Neural cell (in vitro differentiated cells): ENCODE measurements around the gene PPP1R12C. TPM values are rescaled to one million over a fixed set of nuclear protein-coding genes. Genes with fewer than 3 reads are reported as not detected.

ENCODE experiments used
- H2AFZ ChIP-seq: fragments of 200-600, 300-800 bp; sonication (generic), shearing (Covaris generic); 2 replicates; pipeline ENCODE4 v1.6.0; 2014; ENCODE audit warnings: low read depth, mild to moderate bottlenecking, antibody characterized with exemption, low read length, moderate library complexity
- H3F3A ChIP-seq: fragments of 200-600 bp; shearing (Covaris generic); 2 replicates; pipeline ENCODE4 v1.6.1; 2016; ENCODE audit warnings: mild to moderate bottlenecking, moderate library complexity, mixed read lengths, antibody characterized with exemption, low read length; ENCODE audit not compliant: insufficient read depth, poor library complexity, severe bottlenecking
- H3K27ac ChIP-seq: fragments of 200-600, 300-800 bp; sonication (generic), shearing (Covaris generic); 2 replicates; pipeline ENCODE4 v1.5.1; 2014; ENCODE audit warnings: mild to moderate bottlenecking, low read length, moderate library complexity
- H3K27me3 ChIP-seq: fragments of 300-800, 200-600 bp; sonication (generic), shearing (Covaris generic); 2 replicates; pipeline ENCODE4 v1.6.0; 2014; ENCODE audit warnings: mild to moderate bottlenecking, low read depth, low read length, moderate library complexity; ENCODE audit not compliant: insufficient read depth
- H3K36me3 ChIP-seq: fragments of 300-800, 200-600 bp; sonication (generic), shearing (Covaris generic); 2 replicates; pipeline ENCODE4 v1.5.1; 2014; ENCODE audit warnings: mild to moderate bottlenecking, antibody characterized with exemption, low read length, moderate library complexity; ENCODE audit not compliant: insufficient read depth
- H3K4me2 ChIP-seq: fragments of 300-800, 200-600 bp; sonication (generic), shearing (Covaris generic); 2 replicates; pipeline ENCODE4 v1.6.0; 2014; ENCODE audit warnings: mild to moderate bottlenecking, low read length
- H3K4me3 ChIP-seq: fragments of 300-800, 200-600 bp; sonication (generic), shearing (Covaris generic); 2 replicates; pipeline ENCODE4 v1.5.1; 2014; ENCODE audit warnings: mild to moderate bottlenecking, low read length, moderate library complexity
- H3K79me2 ChIP-seq: fragments of 200-600 bp; shearing (Covaris generic); replicated peaks from 2 replicates; pipeline ENCODE4 v1.6.0; 2014; ENCODE audit warnings: mild to moderate bottlenecking, low read length, moderate library complexity; ENCODE audit not compliant: insufficient read depth
- H3K9ac ChIP-seq: fragments of 300-800, 200-600 bp; sonication (generic), shearing (Covaris generic); 2 replicates; pipeline ENCODE4 v1.6.1; 2016; ENCODE audit warnings: mild to moderate bottlenecking, low read length, mixed read lengths
- H3K9me2 ChIP-seq: fragments of 200-600 bp; shearing (Covaris generic); 2 replicates; pipeline ENCODE4 v1.6.1; 2016; ENCODE audit warnings: mild to moderate bottlenecking, low read length, mixed read lengths; ENCODE audit not compliant: insufficient read depth
- H3K9me3 ChIP-seq: fragments of 200-600, 300-800 bp; sonication (generic), shearing (Covaris generic); 2 replicates; pipeline ENCODE4 v1.6.1; 2016; ENCODE audit warnings: mild to moderate bottlenecking, mixed run types, low read length, moderate library complexity, mixed read lengths
- H4K20me1 ChIP-seq: fragments of 200-600 bp; shearing (Covaris generic); 2 replicates; pipeline ENCODE4 v1.6.1; 2016; ENCODE audit warnings: mild to moderate bottlenecking, mixed run types; ENCODE audit not compliant: insufficient read depth
- EP300 ChIP-seq: fragments of 450-650 bp; conservative IDR thresholded peaks from 2 replicates; pipeline ENCODE4 v1.6.1; 2014; ENCODE audit warnings: antibody characterized with exemption, mild to moderate bottlenecking, moderate library complexity; ENCODE audit not compliant: poor library complexity, severe bottlenecking
- EZH2 ChIP-seq: fragments of 200-600, 300-800 bp; shearing (Covaris generic), sonication (generic); IDR thresholded peaks from 2 replicates; pipeline ENCODE4 v1.6.1; 2014; ENCODE audit warnings: antibody characterized with exemption, low read length, borderline replicate concordance, mild to moderate bottlenecking; ENCODE audit not compliant: insufficient read depth, poor library complexity, severe bottlenecking
- MXI1 ChIP-seq: fragments of 450-650 bp; conservative IDR thresholded peaks from 2 replicates; pipeline ENCODE4 v1.6.1; 2014; ENCODE audit warnings: antibody characterized with exemption, mild to moderate bottlenecking; ENCODE audit not compliant: poor library complexity, severe bottlenecking
- POLR2AphosphoS5 ChIP-seq: IDR thresholded peaks from 2 replicates; pipeline ENCODE4 v1.6.1; 2012
- RAD21 ChIP-seq: fragments of 450-650 bp; conservative IDR thresholded peaks from 2 replicates; pipeline ENCODE4 v1.6.1; 2014; ENCODE audit warnings: antibody characterized with exemption, mild to moderate bottlenecking, moderate library complexity
- SMC3 ChIP-seq: fragments of 450-650 bp; conservative IDR thresholded peaks from 2 replicates; pipeline ENCODE4 v1.6.1; 2014; ENCODE audit warnings: antibody characterized with exemption, mild to moderate bottlenecking, moderate library complexity; ENCODE audit not compliant: poor library complexity
- TAF1 ChIP-seq: IDR thresholded peaks from 2 replicates; pipeline ENCODE4 v1.6.1; 2012; ENCODE audit warnings: low read depth
- polyA plus RNA-seq: library from polyadenylated mRNA; depleted of rRNA; stranded (reverse); fragments of >200 nt; gene quantifications from 2 replicates; pipeline ENCODE4 v1.2.3, GENCODE V29; 2014
- TF ChIP-seq, protein P1 (sequence below): fragments of 450-650 bp; IDR thresholded peaks from 2 replicates; pipeline ENCODE4 v1.5.1; 2014; ENCODE audit warnings: antibody characterized with exemption, mild to moderate bottlenecking, moderate library complexity; ENCODE audit not compliant: poor library complexity, severe bottlenecking
- TF ChIP-seq, protein P2 (sequence below): IDR thresholded peaks from 2 replicates; pipeline ENCODE4 v1.6.1; 2012; ENCODE audit warnings: borderline replicate concordance

PPP1R12C gene
- polyA plus RNA-seq, 1 donor from 2014 or later, result 109 TPM

DNA sequence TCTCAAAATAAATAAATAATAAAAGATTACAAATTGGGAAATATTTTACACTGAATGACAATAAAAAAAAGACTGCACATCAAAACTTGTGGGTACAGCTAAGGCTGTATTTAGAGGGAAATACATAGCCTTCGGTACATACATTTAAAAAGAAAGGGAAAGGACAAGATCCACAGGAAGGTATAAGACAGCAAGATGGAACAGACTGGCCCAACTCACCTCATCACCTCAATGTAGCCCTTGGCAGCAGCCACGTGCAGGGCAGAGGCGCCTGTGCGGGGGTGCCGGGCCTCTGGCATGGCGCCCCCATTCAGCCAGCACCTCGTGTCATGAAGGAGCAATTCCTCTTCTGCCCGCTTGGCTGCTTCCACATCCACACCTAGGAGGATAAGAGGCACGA is 14.2 kb downstream of the PPP1R12C start:
- no peak overlapping the region for H3K9ac ChIP-seq
- H3K36me3 ChIP-seq, result peaks cover 4% of the 10 kb centered on the region
- no peak overlapping the region for H3K4me2 ChIP-seq
- H2AFZ ChIP-seq, result no peak overlapping the region
- H3K9me3 ChIP-seq, result peaks cover 8% of the 10 kb centered on the region
- TF ChIP-seq MXI1, result no peak
- no peak for TF ChIP-seq POLR2AphosphoS5
- no peak for TF ChIP-seq SMC3
- TF ChIP-seq, protein P1, sequence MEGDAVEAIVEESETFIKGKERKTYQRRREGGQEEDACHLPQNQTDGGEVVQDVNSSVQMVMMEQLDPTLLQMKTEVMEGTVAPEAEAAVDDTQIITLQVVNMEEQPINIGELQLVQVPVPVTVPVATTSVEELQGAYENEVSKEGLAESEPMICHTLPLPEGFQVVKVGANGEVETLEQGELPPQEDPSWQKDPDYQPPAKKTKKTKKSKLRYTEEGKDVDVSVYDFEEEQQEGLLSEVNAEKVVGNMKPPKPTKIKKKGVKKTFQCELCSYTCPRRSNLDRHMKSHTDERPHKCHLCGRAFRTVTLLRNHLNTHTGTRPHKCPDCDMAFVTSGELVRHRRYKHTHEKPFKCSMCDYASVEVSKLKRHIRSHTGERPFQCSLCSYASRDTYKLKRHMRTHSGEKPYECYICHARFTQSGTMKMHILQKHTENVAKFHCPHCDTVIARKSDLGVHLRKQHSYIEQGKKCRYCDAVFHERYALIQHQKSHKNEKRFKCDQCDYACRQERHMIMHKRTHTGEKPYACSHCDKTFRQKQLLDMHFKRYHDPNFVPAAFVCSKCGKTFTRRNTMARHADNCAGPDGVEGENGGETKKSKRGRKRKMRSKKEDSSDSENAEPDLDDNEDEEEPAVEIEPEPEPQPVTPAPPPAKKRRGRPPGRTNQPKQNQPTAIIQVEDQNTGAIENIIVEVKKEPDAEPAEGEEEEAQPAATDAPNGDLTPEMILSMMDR, result no peak
- no peak for TF ChIP-seq TAF1
- no peak for TF ChIP-seq EP300
- TF ChIP-seq, protein P2, sequence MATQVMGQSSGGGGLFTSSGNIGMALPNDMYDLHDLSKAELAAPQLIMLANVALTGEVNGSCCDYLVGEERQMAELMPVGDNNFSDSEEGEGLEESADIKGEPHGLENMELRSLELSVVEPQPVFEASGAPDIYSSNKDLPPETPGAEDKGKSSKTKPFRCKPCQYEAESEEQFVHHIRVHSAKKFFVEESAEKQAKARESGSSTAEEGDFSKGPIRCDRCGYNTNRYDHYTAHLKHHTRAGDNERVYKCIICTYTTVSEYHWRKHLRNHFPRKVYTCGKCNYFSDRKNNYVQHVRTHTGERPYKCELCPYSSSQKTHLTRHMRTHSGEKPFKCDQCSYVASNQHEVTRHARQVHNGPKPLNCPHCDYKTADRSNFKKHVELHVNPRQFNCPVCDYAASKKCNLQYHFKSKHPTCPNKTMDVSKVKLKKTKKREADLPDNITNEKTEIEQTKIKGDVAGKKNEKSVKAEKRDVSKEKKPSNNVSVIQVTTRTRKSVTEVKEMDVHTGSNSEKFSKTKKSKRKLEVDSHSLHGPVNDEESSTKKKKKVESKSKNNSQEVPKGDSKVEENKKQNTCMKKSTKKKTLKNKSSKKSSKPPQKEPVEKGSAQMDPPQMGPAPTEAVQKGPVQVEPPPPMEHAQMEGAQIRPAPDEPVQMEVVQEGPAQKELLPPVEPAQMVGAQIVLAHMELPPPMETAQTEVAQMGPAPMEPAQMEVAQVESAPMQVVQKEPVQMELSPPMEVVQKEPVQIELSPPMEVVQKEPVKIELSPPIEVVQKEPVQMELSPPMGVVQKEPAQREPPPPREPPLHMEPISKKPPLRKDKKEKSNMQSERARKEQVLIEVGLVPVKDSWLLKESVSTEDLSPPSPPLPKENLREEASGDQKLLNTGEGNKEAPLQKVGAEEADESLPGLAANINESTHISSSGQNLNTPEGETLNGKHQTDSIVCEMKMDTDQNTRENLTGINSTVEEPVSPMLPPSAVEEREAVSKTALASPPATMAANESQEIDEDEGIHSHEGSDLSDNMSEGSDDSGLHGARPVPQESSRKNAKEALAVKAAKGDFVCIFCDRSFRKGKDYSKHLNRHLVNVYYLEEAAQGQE, result no peak
- no peak for TF ChIP-seq RAD21
- no peak for TF ChIP-seq EZH2
- H3F3A ChIP-seq, result no peaks in the 10 kb centered on the region
- no peak overlapping the region for H3K27ac ChIP-seq
- no peaks in the 10 kb centered on the region for H3K9me2 ChIP-seq
- H3K79me2 ChIP-seq, result no peaks in the 10 kb centered on the region
- no peaks in the 10 kb centered on the region for H3K27me3 ChIP-seq
- H3K4me3 ChIP-seq, result no peak overlapping the region
- no peaks in the 10 kb centered on the region for H4K20me1 ChIP-seq

DNA sequence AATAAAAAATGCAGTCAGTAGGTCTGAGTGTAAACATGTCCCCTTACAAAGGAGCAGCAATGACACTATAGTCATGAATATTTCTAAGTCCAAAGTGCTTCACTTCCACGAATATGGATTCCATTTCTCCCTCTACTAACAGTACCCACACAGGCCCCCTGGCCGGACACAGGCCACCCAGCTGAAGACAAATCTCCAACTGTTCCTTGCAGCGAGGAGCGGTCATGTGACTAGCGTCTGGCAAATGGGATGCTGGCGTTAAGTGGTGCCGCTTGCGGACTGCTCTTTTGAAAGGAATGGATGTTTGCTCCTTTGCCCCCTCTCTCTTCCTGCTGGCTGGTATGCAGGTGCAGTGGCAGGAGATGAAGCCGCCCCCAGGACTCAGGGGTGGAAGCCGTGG is 16.2 kb downstream of the PPP1R12C start:
- no peak overlapping the region for H3K27ac ChIP-seq
- peaks cover 4% of the 10 kb centered on the region for H3K36me3 ChIP-seq
- H3F3A ChIP-seq, result no peaks in the 10 kb centered on the region

More for the DNA sequence above, 16.2 kb downstream of the PPP1R12C start:
- Histone ChIP-seq H3K27me3 (no peaks in the 10 kb centered on the region), H3K9me3 (peaks cover 8% of the 10 kb centered on the region), H4K20me1 (no peaks in the 10 kb centered on the region), H3K4me2 (no peak overlapping the region), H3K9ac (no peak overlapping the region), H3K4me3 (no peak overlapping the region), H2AFZ (no peak overlapping the region), H3K9me2 (no peaks in the 10 kb centered on the region), H3K79me2 (no peaks in the 10 kb centered on the region)
- TF ChIP-seq EZH2 (no peak), EP300 (no peak), SMC3 (no peak), RAD21 (no peak), POLR2AphosphoS5 (no peak), TAF1 (no peak), MXI1 (no peak)
- TF ChIP-seq, protein P1, result no peak
- TF ChIP-seq, protein P2, result no peak
